HG03558 (cell line): ENCODE data around the gene CPXM1.
"Not testable (repeated sequence)": the region's sequence is repeated elsewhere in the genome, so short reads cannot be mapped to it uniquely, and the experiment has no call there.

ENCODE experiments used
- ATAC-seq: cut with Tn5 transposase; IDR thresholded peaks from one replicate; pipeline ENCODE4 v1.9.1; 2021; ENCODE audit warnings: moderate number of reproducible peaks; ENCODE audit not compliant: unreplicated experiment; ENCODE audit errors: extremely low read depth

Gene CPXM1

GRCh38 chr20:2770091-2770490 lies 30.3 kb downstream of the CPXM1 start:
- ATAC-seq = not testable (repeated sequence)

- no peak for ATAC-seq
These were observed 31.8 kb downstream of the CPXM1 start for GRCh38 chr20:2768632-2769015.

- ATAC-seq = no peak
These were observed 32.4 kb downstream of the CPXM1 start for GRCh38 chr20:2767768-2768631.

DNA sequence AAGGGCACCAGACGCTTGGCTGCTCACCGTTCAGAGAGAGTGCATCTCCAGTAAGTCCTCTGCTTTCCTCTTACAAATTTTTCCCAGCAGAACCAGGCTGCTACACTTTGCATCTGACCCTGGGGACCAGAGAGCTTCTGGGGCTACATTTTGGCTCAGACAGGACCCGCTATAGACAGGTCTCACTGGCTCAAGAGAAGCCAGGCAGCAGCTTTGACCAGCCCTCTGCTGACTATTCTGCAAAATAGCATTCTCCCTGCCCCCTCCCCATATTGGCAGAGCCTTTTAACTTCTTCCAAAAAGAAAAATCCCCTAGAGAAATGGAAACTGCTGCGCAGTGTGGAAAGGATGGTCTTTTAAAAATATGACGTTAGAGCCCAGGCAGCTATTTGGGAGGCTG lies 37.2 kb downstream of the CPXM1 start:
- ATAC-seq = no peak

- ATAC-seq = no peak
These were observed 37.8 kb downstream of the CPXM1 start for GRCh38 chr20:2762578-2763131.

- ATAC-seq = no peak
These were observed 38.5 kb downstream of the CPXM1 start for GRCh38 chr20:2761885-2762284.

- ATAC-seq = no peak
These were observed 39.5 kb downstream of the CPXM1 start for GRCh38 chr20:2760952-2761305.

DNA sequence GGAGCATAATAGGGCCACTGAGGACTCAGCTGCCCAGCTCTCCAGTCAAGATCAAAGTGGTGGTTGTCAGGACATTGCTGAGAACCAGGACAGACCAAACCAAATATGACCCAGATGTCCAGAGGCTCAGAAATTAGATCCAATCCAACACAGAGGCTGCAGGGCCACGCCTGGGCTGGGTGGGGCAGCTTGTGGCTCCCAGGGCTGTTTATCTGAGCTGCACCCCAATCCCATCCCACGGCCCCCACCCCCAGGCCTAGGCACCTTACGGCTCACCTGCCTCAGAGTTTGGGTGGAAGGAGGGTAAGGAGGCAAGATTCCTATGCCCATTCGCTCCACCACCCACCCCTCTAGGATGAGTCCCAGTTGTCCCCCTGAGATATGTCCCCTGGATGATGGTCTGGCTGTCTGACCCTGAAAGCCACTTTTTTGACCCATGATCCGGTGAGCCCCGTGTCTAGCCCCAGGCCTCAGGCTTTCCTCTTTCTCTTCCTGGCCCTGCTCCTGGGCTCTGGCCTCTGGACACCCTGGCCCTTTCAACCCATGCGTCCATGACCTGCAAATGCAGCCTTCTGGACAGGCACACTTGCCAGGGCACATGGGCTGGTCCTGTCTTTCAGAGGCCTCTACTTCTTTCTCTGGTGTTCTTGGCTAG lies 40.0 kb downstream of the CPXM1 start:
- ATAC-seq = no peak

- ATAC-seq = no peak
These were observed 40.7 kb downstream of the CPXM1 start for GRCh38 chr20:2759603-2760296.

- no peak for ATAC-seq
These were observed 41.3 kb downstream of the CPXM1 start for GRCh38 chr20:2759143-2759542.

GRCh38 chr20:2757969-2758368 lies 42.5 kb downstream of the CPXM1 start:
- no peak for ATAC-seq

- no peak for ATAC-seq
These were observed 43.4 kb downstream of the CPXM1 start for GRCh38 chr20:2757001-2757400.

DNA sequence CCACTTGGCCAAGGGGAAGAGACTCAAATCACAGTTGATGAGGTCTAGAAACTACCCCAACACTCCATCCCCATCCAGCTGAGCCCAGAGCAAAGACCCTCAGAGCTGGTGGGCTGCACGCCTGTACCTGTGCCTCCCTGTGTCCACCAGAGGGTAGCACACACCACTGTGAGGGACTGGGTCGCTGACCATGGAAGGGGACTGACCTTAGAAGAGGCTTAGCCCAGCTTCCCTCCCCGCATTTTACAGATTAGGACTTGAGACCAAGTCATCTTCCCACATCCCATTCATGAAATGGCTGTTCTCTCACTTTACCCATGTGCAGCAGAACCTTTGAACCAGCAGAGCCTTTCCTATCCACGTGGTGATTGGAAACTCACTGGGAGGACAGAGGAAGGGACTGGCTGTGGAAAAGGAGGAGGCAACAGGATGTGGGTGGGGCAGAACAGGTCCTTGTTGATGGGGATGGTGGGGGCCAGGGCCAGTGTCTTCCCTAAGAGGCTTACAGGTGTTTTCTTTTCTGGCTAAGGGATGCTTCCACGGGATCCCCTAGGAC lies 44.3 kb downstream of the CPXM1 start:
- ATAC-seq = no peak

DNA sequence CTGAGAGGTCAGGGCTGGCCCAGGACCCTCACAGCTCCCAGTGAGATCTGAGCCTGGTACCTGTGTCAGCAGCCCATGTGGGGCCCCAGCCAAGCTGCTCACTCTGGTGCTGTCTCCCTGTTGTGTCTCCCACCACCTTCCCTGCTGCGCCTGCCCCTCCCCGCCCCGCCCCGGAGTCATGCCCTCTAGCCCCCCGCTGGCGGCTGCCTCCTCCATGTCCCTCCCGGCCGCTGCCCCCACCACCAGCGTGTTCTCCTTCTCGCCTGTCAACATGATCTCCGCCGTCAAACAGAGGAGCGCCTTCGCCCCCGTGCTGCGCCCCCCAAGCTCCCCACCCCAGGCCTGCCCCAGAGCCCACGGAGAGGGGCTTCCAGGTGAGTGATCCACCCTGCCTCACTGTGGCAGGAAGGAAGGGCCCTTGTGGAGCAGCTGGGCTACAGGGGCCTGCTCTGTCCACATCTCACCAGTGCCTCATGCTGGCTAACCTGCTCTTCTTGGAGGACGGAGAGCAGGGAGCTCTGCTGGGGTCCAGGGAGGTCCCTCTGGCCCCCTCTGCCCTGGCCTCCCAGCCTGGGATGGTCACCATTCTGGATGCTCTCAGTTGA lies 44.9 kb downstream of the CPXM1 start:
- no peak for ATAC-seq

- no peak for ATAC-seq
These were observed 46.0 kb downstream of the CPXM1 start for GRCh38 chr20:2754424-2754823.

DNA sequence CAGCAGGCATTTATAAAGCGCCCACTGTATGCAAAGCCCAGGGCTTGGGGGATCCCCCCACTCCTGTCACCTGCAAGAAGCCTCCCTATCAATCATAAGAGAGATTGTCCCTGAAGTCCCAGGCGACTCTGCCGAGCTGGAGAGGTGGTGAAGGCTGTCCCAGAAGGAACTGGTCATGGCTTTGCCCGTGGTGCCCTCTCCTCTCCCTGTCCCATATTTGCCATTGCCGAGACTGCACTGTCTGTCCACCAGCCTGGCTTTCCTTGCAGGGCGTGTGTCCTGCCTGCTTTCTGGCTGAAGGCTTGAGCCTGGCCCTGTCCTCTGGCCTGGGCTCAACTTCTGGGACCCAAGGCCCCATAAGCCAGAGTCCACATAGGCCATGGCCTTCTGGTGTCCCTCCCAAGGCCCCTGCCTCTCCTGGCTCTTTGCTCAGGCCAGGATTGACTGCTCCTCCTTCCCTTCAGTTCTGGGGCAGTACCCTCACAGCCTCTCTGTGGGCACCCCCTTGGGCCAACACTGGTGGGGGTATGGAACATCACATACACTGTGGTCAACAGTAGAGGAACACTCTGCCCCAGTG lies 46.9 kb downstream of the CPXM1 start:
- no peak for ATAC-seq

- ATAC-seq = no peak
These were observed 47.6 kb downstream of the CPXM1 start for GRCh38 chr20:2752567-2753460.

DNA sequence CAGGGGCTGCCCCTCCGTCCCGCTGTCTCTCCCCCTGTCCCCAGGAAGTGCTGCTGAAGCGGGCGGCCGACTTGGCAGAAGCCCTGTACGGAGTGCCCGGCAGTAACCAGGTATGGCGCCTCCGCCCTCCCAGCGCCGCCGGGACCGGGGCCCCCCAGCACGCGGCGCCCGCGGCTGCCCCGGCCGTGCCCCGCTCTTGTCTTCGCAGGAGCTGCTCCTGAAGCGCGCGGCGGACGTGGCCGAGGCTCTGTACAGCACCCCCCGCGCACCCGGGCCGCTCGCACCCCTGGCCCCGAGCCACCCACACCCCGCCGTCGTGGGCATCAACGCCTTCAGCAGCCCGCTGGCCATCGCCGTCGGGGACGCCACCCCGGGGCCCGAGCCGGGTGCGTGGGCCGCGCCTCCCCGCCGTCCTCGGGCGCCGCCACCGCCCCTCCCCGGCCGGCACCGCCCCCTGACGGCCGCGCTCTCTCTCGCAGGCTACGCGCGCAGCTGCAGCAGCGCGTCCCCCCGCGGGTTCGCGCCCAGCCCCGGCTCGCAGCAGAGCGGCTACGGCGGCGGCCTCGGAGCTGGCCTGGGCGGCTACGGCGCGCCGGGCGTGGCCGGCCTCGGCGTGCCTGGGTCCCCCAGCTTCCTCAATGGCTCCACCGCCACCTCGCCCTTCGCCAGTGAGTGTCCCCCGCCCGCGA lies 48.4 kb downstream of the CPXM1 start:
- no peak for ATAC-seq
